IMR-90 (cell line): ENCODE measurements around the gene NUDT15. TPM values are rescaled to one million over a fixed set of nuclear protein-coding genes. Genes with fewer than 3 reads are reported as not detected.

Experiments used
- ATAC-seq: fragments of 200-7000 bp; cut with Tn5 transposase; 2 replicates; pipeline ENCODE4 v1.9.1; 2020; ENCODE audit warnings: low read depth, mild to moderate bottlenecking, moderate library complexity
- BruUV-seq: library from RNA; stranded (reverse); fragments of 400-500 nt; replicated peaks from 2 replicates; lab custom pipeline; 2021; lab: Mats Ljungman, UMichigan
- CTCF ChIA-PET: fragments of 300-600 bp; formaldehyde crosslinking; extraction: SDS; loops from one replicate; lab custom pipeline; 2021; ENCODE audit warnings: antibody characterized with exemption; lab: Yijun Ruan, JAX
- POLR2A ChIA-PET: fragments of 300-600 bp; sonication (Branson Sonifier 250); formaldehyde crosslinking; loops from one replicate; lab custom pipeline; 2022; ENCODE audit warnings: antibody characterized with exemption; ENCODE audit not compliant: unreplicated experiment; lab: Charles Lee
- DNase-seq: peaks from one replicate; pipeline ENCODE4 v3.0.0; 2013
- H2AFZ ChIP-seq: replicated peaks from 2 replicates; pipeline ENCODE3; 2013; ENCODE audit warnings: low read length, mild to moderate bottlenecking; ENCODE audit not compliant: poor library complexity
- H2AK5ac ChIP-seq: 2 replicates; pipeline ENCODE4 v1.6.1; 2013; ENCODE audit warnings: low read depth, low read length, inconsistent platforms
- H2AK9ac ChIP-seq: replicated peaks from 2 replicates; pipeline ENCODE3; 2013; ENCODE audit warnings: mild to moderate bottlenecking, low read depth, low read length, moderate library complexity; ENCODE audit not compliant: poor library complexity
- H2BK120ac ChIP-seq: 2 replicates; pipeline ENCODE4 v1.6.1; 2013; ENCODE audit warnings: low read depth, low read length, inconsistent platforms
- H2BK15ac ChIP-seq: 3 replicates; pipeline ENCODE4 v1.6.1; 2013; ENCODE audit warnings: low read depth, low read length, inconsistent platforms
- H2BK20ac ChIP-seq: 2 replicates; pipeline ENCODE4 v1.6.1; 2013; ENCODE audit warnings: low read depth, mild to moderate bottlenecking, inconsistent platforms, low read length, moderate library complexity
- H2BK5ac ChIP-seq: 2 replicates; pipeline ENCODE4 v1.6.1; 2013; ENCODE audit warnings: mild to moderate bottlenecking, low read depth, low read length, inconsistent platforms; ENCODE audit not compliant: poor library complexity, severe bottlenecking
- H3K14ac ChIP-seq: replicated peaks from 2 replicates; pipeline ENCODE4 v1.6.1; 2013; ENCODE audit warnings: low read depth, low read length, inconsistent platforms
- H3K18ac ChIP-seq: 2 replicates; pipeline ENCODE4 v1.6.1; 2013; ENCODE audit warnings: low read depth, low read length, control low read depth
- H3K23ac ChIP-seq: 2 replicates; pipeline ENCODE4 v1.6.1; 2013; ENCODE audit warnings: low read depth, low read length, inconsistent platforms
- H3K27ac ChIP-seq: 2 replicates; pipeline ENCODE4 v1.5.1; 2013; ENCODE audit warnings: mild to moderate bottlenecking, control low read depth, low read length; ENCODE audit not compliant: insufficient read depth
- H3K27me3 ChIP-seq: 2 replicates; pipeline ENCODE4 v1.6.1; 2013; ENCODE audit warnings: low read length; ENCODE audit not compliant: control insufficient read depth, insufficient read depth
- H3K36me3 ChIP-seq: 2 replicates; pipeline ENCODE4 v1.6.1; 2013; ENCODE audit warnings: low read length, mixed read lengths; ENCODE audit not compliant: control insufficient read depth, insufficient read depth
- H3K4ac ChIP-seq: 2 replicates; pipeline ENCODE4 v1.6.1; 2013; ENCODE audit warnings: low read depth, low read length, inconsistent platforms
- H3K4me1 ChIP-seq: 2 replicates; pipeline ENCODE4 v1.6.1; 2013; ENCODE audit warnings: low read length, mixed read lengths; ENCODE audit not compliant: control insufficient read depth, insufficient read depth
- H3K4me2 ChIP-seq: 2 replicates; pipeline ENCODE4 v1.6.1; 2013; ENCODE audit warnings: low read depth, mild to moderate bottlenecking, control low read depth, low read length, moderate library complexity
- H3K4me3 ChIP-seq: 2 replicates; pipeline ENCODE4 v1.5.1; 2013; ENCODE audit warnings: low read depth, mild to moderate bottlenecking, control low read depth, low read length, moderate library complexity; ENCODE audit not compliant: insufficient read depth
- H3K56ac ChIP-seq: 2 replicates; pipeline ENCODE4 v1.6.1; 2013; ENCODE audit warnings: low read length, inconsistent platforms; ENCODE audit not compliant: insufficient read depth; ENCODE audit errors: extremely low read depth
- H3K79me1 ChIP-seq, 2 experiments: 2 replicates each; pipeline ENCODE4 v1.6.1; 2013; ENCODE audit warnings: low read length in 2 of 2, inconsistent platforms in 1 of 2, low read depth in 1 of 2
- H3K9ac ChIP-seq: 2 replicates; pipeline ENCODE4 v1.6.1; 2013; ENCODE audit warnings: low read depth, low read length, control low read depth
- H3K9me1 ChIP-seq: 2 replicates; pipeline ENCODE4 v1.6.1; 2013; ENCODE audit warnings: low read length, inconsistent platforms; ENCODE audit not compliant: insufficient read depth
- H3K9me3 ChIP-seq: 2 replicates; pipeline ENCODE4 v1.6.1; 2013; ENCODE audit warnings: low read length; ENCODE audit not compliant: control insufficient read depth, insufficient read depth
- H4K20me1 ChIP-seq: 2 replicates; pipeline ENCODE4 v1.6.1; 2013; ENCODE audit warnings: low read length, inconsistent platforms; ENCODE audit not compliant: insufficient read depth
- H4K5ac ChIP-seq: 2 replicates; pipeline ENCODE4 v1.6.1; 2013; ENCODE audit warnings: mild to moderate bottlenecking, low read depth, low read length, control low read depth
- H4K8ac ChIP-seq, 2 experiments: 2 replicates each; pipeline ENCODE4 v1.6.1; 2013; ENCODE audit warnings: low read depth in 2 of 2, low read length in 2 of 2, control low read depth in 1 of 2, inconsistent platforms in 1 of 2
- H4K91ac ChIP-seq: 2 replicates; pipeline ENCODE4 v1.6.1; 2013; ENCODE audit warnings: low read depth, low read length, inconsistent platforms; ENCODE audit not compliant: insufficient read depth
- BHLHE40 ChIP-seq: fragments of 150-350 bp; IDR thresholded peaks from 2 replicates; pipeline ENCODE4 v1.6.1; 2016; ENCODE audit warnings: mild to moderate bottlenecking, low read depth, low read length
- CEBPB ChIP-seq: IDR thresholded peaks from 2 replicates; pipeline ENCODE4 v1.6.1; 2012; ENCODE audit warnings: low read depth, low read length, improper control_type of control experiment
- CHD1 ChIP-seq: IDR thresholded peaks from 2 replicates; pipeline ENCODE4 v1.6.1; 2012; ENCODE audit warnings: low read depth, low read length, improper control_type of control experiment
- CTCF ChIP-seq: conservative IDR thresholded peaks from 2 replicates; pipeline ENCODE4 v1.5.1; 2012; ENCODE audit warnings: mild to moderate bottlenecking, low read depth, low read length, improper control_type of control experiment
- FOS ChIP-seq: fragments of 150-350 bp; IDR thresholded peaks from 2 replicates; pipeline ENCODE4 v1.6.1; 2016; ENCODE audit warnings: low read depth, low read length
- MAFK ChIP-seq: IDR thresholded peaks from 2 replicates; pipeline ENCODE4 v1.6.1; 2012; ENCODE audit warnings: low read depth, low read length, improper control_type of control experiment
- MAZ ChIP-seq: IDR thresholded peaks from 2 replicates; pipeline ENCODE4 v1.6.1; 2012; ENCODE audit warnings: low read depth, mild to moderate bottlenecking, low read length, improper control_type of control experiment, moderate library complexity, borderline replicate concordance
- NFE2L2 ChIP-seq: fragments of 150-350 bp; IDR thresholded peaks from 2 replicates; pipeline ENCODE4 v1.6.1; 2016; ENCODE audit warnings: low read depth, mild to moderate bottlenecking, low read length
- RCOR1 ChIP-seq: IDR thresholded peaks from 2 replicates; pipeline ENCODE4 v1.6.1; 2012; ENCODE audit warnings: mild to moderate bottlenecking, low read length, improper control_type of control experiment; ENCODE audit not compliant: insufficient replicate concordance
- RFX5 ChIP-seq: IDR thresholded peaks from 2 replicates; pipeline ENCODE4 v1.8.0; 2012; ENCODE audit warnings: low read depth, mild to moderate bottlenecking, low read length, moderate library complexity
- SMC3 ChIP-seq: fragments of 150-350 bp; IDR thresholded peaks from 2 replicates; pipeline ENCODE4 v1.6.1; 2016; ENCODE audit warnings: low read depth, mild to moderate bottlenecking, antibody characterized with exemption, low read length, moderate library complexity
- USF2 ChIP-seq: fragments of 150-350 bp; IDR thresholded peaks from 2 replicates; pipeline ENCODE4 v1.6.1; 2017; ENCODE audit warnings: mild to moderate bottlenecking, antibody characterized with exemption, low read length, low read depth
- WGBS, 2 experiments: methylation state at CpG; one replicate each; pipeline versions ENCODE4 v1.1.5 to v1.1.7; 2013; ENCODE audit warnings: missing lambda C conversion rate in 2 of 2; ENCODE audit not compliant: insufficient read length in 1 of 2; ENCODE audit errors: extremely low coverage in 2 of 2; 5-methylcytosine and 5-hydroxymethylcytosine counted together
- dilution Hi-C: fragments of 300-500 bp; cut with HindIII; formaldehyde crosslinking; loops from one replicate; pipeline ENCODE4 v1.14.3; 2018; ENCODE audit warnings: low sequenced_read_pairs; ENCODE audit not compliant: unreplicated experiment
- in situ Hi-C: fragments of 300-500 bp; cut with MboI; formaldehyde crosslinking; loops from 3 replicates; pipeline ENCODE4 v1.14.3; 2019; ENCODE audit warnings: low sequenced_read_pairs, inconsistent platforms, mixed read lengths
- intact Hi-C: fragments of 100-400 bp; cut with micrococcal nuclease; formaldehyde crosslinking; loops from 2 replicates; pipeline ENCODE4 v1.10.0; 2022
- polyA plus RNA-seq, 3 experiments: library from polyadenylated mRNA; depleted of rRNA; stranded (reverse); fragments of >200 nt; gene quantifications; 2 replicates each; pipeline ENCODE4 v1.2.3, GENCODE V29; 2012; ENCODE audit warnings: low replicate concordance in 1 of 3
- total RNA-seq: library from RNA; depleted of rRNA; stranded (reverse); fragments of >200 nt; gene quantifications from 2 replicates; pipeline ENCODE4 v1.2.3, GENCODE V29; 2012
- TF ChIP-seq, protein P1 (sequence below): fragments of 150-350 bp; IDR thresholded peaks from 2 replicates; pipeline ENCODE4 v1.6.1; 2016; ENCODE audit warnings: low read depth, mild to moderate bottlenecking, low read length, moderate library complexity, borderline replicate concordance

NUDT15 gene
- total and polyA plus RNA-seq, 2 of the 4 experiments (the other 2 are of a cell fraction): 13.1 to 14.2 TPM

- Histone ChIP-seq H4K8ac (no peak overlapping the region), H3K36me3 (peaks cover 10% of the 10 kb centered on the region), H4K91ac (no peak overlapping the region), H4K5ac (no peak overlapping the region), H2AK5ac (no peak overlapping the region), H3K18ac (no peak overlapping the region), H3K23ac (no peak overlapping the region), H2AK9ac (no peak overlapping the region), H3K79me1 (peaks cover 11 to 15% of the 10 kb centered on the region in 2 experiments), H3K4me3 (no peak overlapping the region), H2AFZ (no peak overlapping the region), H3K9ac (no peak overlapping the region), H3K14ac (no peak overlapping the region), H3K27me3 (no peaks in the 10 kb centered on the region), H4K20me1 (no peaks in the 10 kb centered on the region), H2BK5ac (no peak overlapping the region), H3K9me3 (no peaks in the 10 kb centered on the region), H3K9me1 (0 out of 2 replicates have a peak, but pooled peaks cover 4% of the 10 kb centered on the region), H2BK20ac (no peak overlapping the region), H3K56ac (no peak overlapping the region), H3K27ac (no peak overlapping the region), H3K4ac (no peak overlapping the region), H2BK15ac (no peak overlapping the region), H3K4me1 (no peaks in the 10 kb centered on the region), H3K4me2 (no peak overlapping the region), H2BK120ac (no peak overlapping the region)
- ChIA-PET POLR2A (no interaction called here), CTCF (interaction anchor here (0.5 to 0.6 kb wide), 2 partner anchors 23 to 627 kb away, joined by 3 read pairs; no protein-coding TSS in a partner anchor)
- ATAC-seq: no peak
- no TSS peak for BruUV-seq
- intact Hi-C loops: no loop called here
- in situ Hi-C loops: no loop called here
- WGBS, 2 experiments: 100% methylated on average over 1 of the region's 4 CpGs; no CpG with 5 or more reads in 1 of the 2 experiments
- no peak for DNase-seq
- TF ChIP-seq BHLHE40 (no peak), RCOR1 (no peak), SMC3 (no peak), MAZ (no peak), USF2 (no peak), CHD1 (no peak), FOS (no peak), MAFK (no peak), CTCF (no peak), RFX5 (no peak), CEBPB (no peak), NFE2L2 (no peak)
- TF ChIP-seq, protein P1, sequence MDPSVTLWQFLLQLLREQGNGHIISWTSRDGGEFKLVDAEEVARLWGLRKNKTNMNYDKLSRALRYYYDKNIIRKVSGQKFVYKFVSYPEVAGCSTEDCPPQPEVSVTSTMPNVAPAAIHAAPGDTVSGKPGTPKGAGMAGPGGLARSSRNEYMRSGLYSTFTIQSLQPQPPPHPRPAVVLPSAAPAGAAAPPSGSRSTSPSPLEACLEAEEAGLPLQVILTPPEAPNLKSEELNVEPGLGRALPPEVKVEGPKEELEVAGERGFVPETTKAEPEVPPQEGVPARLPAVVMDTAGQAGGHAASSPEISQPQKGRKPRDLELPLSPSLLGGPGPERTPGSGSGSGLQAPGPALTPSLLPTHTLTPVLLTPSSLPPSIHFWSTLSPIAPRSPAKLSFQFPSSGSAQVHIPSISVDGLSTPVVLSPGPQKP: no peak
- dilution Hi-C loops: no loop called here
Observed at GRCh38 chr13:47991859-47992258, 45.7 kb upstream of the NUDT15 start.
